HepG2 (cell line): ENCODE results near the gene SGSH. TPM values are rescaled to one million over a fixed set of nuclear protein-coding genes. Genes with fewer than 3 reads are reported as not detected.

Experiments used
- ARHGAP35 ChIP-seq: sonication (generic); formaldehyde crosslinking; IDR thresholded peaks from 2 replicates; pipeline ENCODE4 v1.9.0; 2022; ENCODE audit warnings: mild to moderate bottlenecking, inconsistent platforms, moderate library complexity, missing genetic modification reagents, borderline replicate concordance
- ATM ChIP-seq: fragments of 450-650 bp; IDR thresholded peaks from 2 replicates; pipeline ENCODE4 v1.7.1; 2017; ENCODE audit warnings: mild to moderate bottlenecking, borderline replicate concordance
- ETS1 ChIP-seq: sonication (generic); formaldehyde crosslinking; IDR thresholded peaks from 2 replicates; pipeline ENCODE4 v1.4.0; 2020; ENCODE audit warnings: missing genetic modification reagents
- NBN ChIP-seq: fragments of 450-650 bp; conservative IDR thresholded peaks from 2 replicates; pipeline ENCODE4 v1.6.1; 2017
- NRL ChIP-seq: sonication (generic); formaldehyde crosslinking; IDR thresholded peaks from 2 replicates; pipeline ENCODE4 v1.5.0; 2020; ENCODE audit warnings: missing genetic modification reagents, mild to moderate bottlenecking, moderate library complexity, borderline replicate concordance
- PLRG1 ChIP-seq: fragments of 450-650 bp; conservative IDR thresholded peaks from 2 replicates; pipeline ENCODE4 v1.6.1; 2016
- STAT6 ChIP-seq: sonication (generic); formaldehyde crosslinking; IDR thresholded peaks from 2 replicates; pipeline ENCODE4 v1.4.0; 2020; ENCODE audit warnings: missing genetic modification reagents, mild to moderate bottlenecking, borderline replicate concordance
- TARDBP ChIP-seq: sonication (generic); formaldehyde crosslinking; IDR thresholded peaks from 2 replicates; pipeline ENCODE4 v1.8.0; 2022; ENCODE audit warnings: mild to moderate bottlenecking, missing genetic modification reagents
- ZBTB39 ChIP-seq: sonication (generic); formaldehyde crosslinking; IDR thresholded peaks from 2 replicates; pipeline ENCODE4 v1.5.0; 2020; ENCODE audit warnings: missing genetic modification reagents
- ZMYM3 ChIP-seq: sonication (generic); formaldehyde crosslinking; IDR thresholded peaks from 2 replicates; pipeline ENCODE4 v1.5.1; 2020; ENCODE audit warnings: mild to moderate bottlenecking, missing genetic modification reagents
- ZNF256 ChIP-seq: sonication (generic); formaldehyde crosslinking; conservative IDR thresholded peaks from 2 replicates; pipeline ENCODE4 v1.4.0; 2020; ENCODE audit warnings: missing genetic modification reagents
- ZNF318 ChIP-seq: sonication (generic); formaldehyde crosslinking; IDR thresholded peaks from 2 replicates; pipeline ENCODE4 v1.4.0; 2020; ENCODE audit warnings: mild to moderate bottlenecking, missing genetic modification reagents
- ZNF33A ChIP-seq: sonication (generic); formaldehyde crosslinking; IDR thresholded peaks from 2 replicates; pipeline ENCODE4 v1.5.1; 2020; ENCODE audit warnings: missing genetic modification reagents, mild to moderate bottlenecking, moderate library complexity, borderline replicate concordance
- polyA plus RNA-seq, 8 experiments: library from polyadenylated mRNA; depleted of rRNA in 3 of 8; stranded (reverse) in 7 of 8; unstranded in 1 of 8; fragments of >200 nt; fragmentation: Illumina TruSeq in 4 of 8; extraction: Trizol in 4 of 8; gene quantifications; 2 replicates each; pipeline versions ENCODE4 v1.2.1 to v1.2.3, GENCODE V29; 2011 to 2016; ENCODE audit warnings: low read depth in 4 of 8, missing spikeins in 1 of 8, mixed read lengths in 1 of 8; ENCODE audit not compliant: insufficient read depth in 1 of 8
- total RNA-seq, 5 experiments: library from RNA; depleted of rRNA; stranded (reverse); fragments of >200 nt; fragmentation: Illumina TruSeq; extraction: Trizol; gene quantifications; 2 replicates each; pipeline ENCODE4 v1.2.3, GENCODE V29; 2016; ENCODE audit warnings: low read depth in 1 of 5

Gene SGSH
- total and polyA plus RNA-seq, 2 of the 13 experiments (the other 11 are each of a cell fraction or from before 2014, with no cell fraction given): 12.2 to 17.6 TPM

- TF ChIP-seq ZBTB39 (CRISPR knock-in tag): no peak
- peak; percentile 75 for TF ChIP-seq TARDBP (CRISPR knock-in tag)
- no peak for TF ChIP-seq NBN
- no peak for TF ChIP-seq ETS1
- no peak for TF ChIP-seq STAT6 (CRISPR knock-in tag)
- TF ChIP-seq ATM: no peak
- TF ChIP-seq ZNF256: peak; percentile 84; the same call in 1 of the 2 replicates
- 0 out of 2 replicates have a peak, but pooled peaks have one; percentile 7 for TF ChIP-seq ARHGAP35 (CRISPR knock-in tag)
- TF ChIP-seq ZMYM3 (CRISPR knock-in tag): no peak; the same call in 1 of the 2 replicates
- no peak; the same call in 1 of the 2 replicates for TF ChIP-seq NRL
- TF ChIP-seq ZNF318 (CRISPR knock-in tag): no peak
- no peak for TF ChIP-seq ZNF33A (CRISPR knock-in tag)
- TF ChIP-seq PLRG1: no peak
These were observed 43.4 kb upstream of the SGSH start (continued) for GRCh38 chr17:80263253-80264204.
